Naive thymus-derived CD4-positive, alpha-beta T cell (primary cell): ENCODE data around the gene DUSP7. TPM values are rescaled to one million over a fixed set of nuclear protein-coding genes. Genes with fewer than 3 reads are reported as not detected.

Source experiments
- ATAC-seq: fragments of 150-1000 bp; cut with Tn5 transposase; 2 replicates; pipeline ENCODE4 v1.10.0; 2021; ENCODE audit warnings: mild to moderate bottlenecking, moderate library complexity
- CTCF ChIA-PET: fragments of 350-600 bp; sonication (Branson Sonifier 250); formaldehyde crosslinking; loops from one replicate; lab custom pipeline; 2021; ENCODE audit warnings: antibody characterized with exemption; lab: Charles Lee
- POLR2A ChIA-PET: fragments of 350-600 bp; sonication (Branson Sonifier 250); formaldehyde crosslinking; loops from one replicate; lab custom pipeline; 2021; ENCODE audit warnings: antibody characterized with exemption, inconsistent platforms; lab: Charles Lee
- DNase-seq, 9 donors: peaks; one replicate each; pipeline versions ENCODE4 v3.0.0 to v3.0.0-alpha.2; 2020 to 2022; ENCODE audit warnings: mixed read lengths in 1 of 9
- H3K27ac ChIP-seq: one replicate; pipeline ENCODE4 v1.7.0; 2013; ENCODE audit warnings: mild to moderate bottlenecking, low read depth, low read length, moderate library complexity
- H3K27me3 ChIP-seq, 2 donors: one replicate each; pipeline ENCODE4 v1.7.0; 2013; ENCODE audit warnings: low read length in 2 of 2, mild to moderate bottlenecking in 2 of 2, moderate library complexity in 2 of 2; ENCODE audit not compliant: control insufficient read depth in 2 of 2, insufficient read depth in 2 of 2
- H3K36me3 ChIP-seq, 3 experiments: 1 replicate in 2 of 3; 2 replicates in 1 of 3; pipeline ENCODE4 v1.7.0; 2013; ENCODE audit warnings: low read length in 3 of 3, mild to moderate bottlenecking in 3 of 3, moderate library complexity in 1 of 3; ENCODE audit not compliant: insufficient read depth in 3 of 3, control insufficient read depth in 2 of 3
- H3K4me1 ChIP-seq, 2 donors: one replicate each; pipeline ENCODE4 v1.7.0; 2013; ENCODE audit warnings: low read length in 2 of 2, mild to moderate bottlenecking in 2 of 2, moderate library complexity in 1 of 2; ENCODE audit not compliant: control insufficient read depth in 2 of 2, insufficient read depth in 2 of 2
- H3K4me3 ChIP-seq: 2 replicates; pipeline ENCODE4 v1.7.0; 2013; ENCODE audit warnings: mild to moderate bottlenecking, low read length
- H3K9me3 ChIP-seq, 3 experiments: 1 replicate in 2 of 3; 2 replicates in 1 of 3; pipeline ENCODE4 v1.7.0; 2013; ENCODE audit warnings: low read length in 3 of 3; ENCODE audit not compliant: control insufficient read depth in 2 of 3
- H3K27ac Mint-ChIP-seq, 9 donors: one replicate each; pipeline ENCODE4 v1.8.0; 2020 to 2022; ENCODE audit warnings: mixed read lengths in 9 of 9, mild to moderate bottlenecking in 8 of 9, moderate library complexity in 5 of 9, inconsistent platforms in 2 of 9
- H3K27me3 Mint-ChIP-seq, 5 donors: one replicate each; pipeline ENCODE4 v1.8.0; 2021 to 2022; ENCODE audit warnings: mixed read lengths in 5 of 5, mild to moderate bottlenecking in 1 of 5
- H3K36me3 Mint-ChIP-seq, 5 donors: one replicate each; pipeline ENCODE4 v1.8.0; 2020 to 2022; ENCODE audit warnings: mixed read lengths in 5 of 5, mild to moderate bottlenecking in 3 of 5, inconsistent platforms in 1 of 5
- H3K4me1 Mint-ChIP-seq, 7 donors: one replicate each; pipeline ENCODE4 v1.8.0; 2020 to 2022; ENCODE audit warnings: mixed read lengths in 7 of 7, mild to moderate bottlenecking in 3 of 7, inconsistent platforms in 1 of 7
- H3K4me3 Mint-ChIP-seq, 10 donors: one replicate each; pipeline ENCODE4 v1.8.0; 2020 to 2022; ENCODE audit warnings: mild to moderate bottlenecking in 10 of 10, mixed read lengths in 10 of 10, moderate library complexity in 6 of 10, inconsistent platforms in 2 of 10
- H3K9me3 Mint-ChIP-seq, 11 donors: one replicate each; pipeline ENCODE4 v1.8.0; 2020 to 2022; ENCODE audit warnings: mixed read lengths in 11 of 11, mild to moderate bottlenecking in 4 of 11, inconsistent platforms in 1 of 11, moderate library complexity in 1 of 11
- intact Hi-C, 2 donors: fragments of 100-400 bp; cut with micrococcal nuclease; formaldehyde crosslinking; loops; one replicate each; pipeline ENCODE4 v1.15.1; 2023
- polyA plus RNA-seq, 2 donors: library from polyadenylated mRNA; unstranded; fragments of 300-500 nt; fragmentation: Illumina TruSeq; gene quantifications; one replicate each; pipeline ENCODE4 v1.2.3, GENCODE V29; 2021
- total RNA-seq, 6 experiments: library from RNA in 5 of 6; stranded (reverse) in 5 of 6; gene quantifications; 1 replicate in 5 of 6; 2 replicates in 1 of 6; pipeline ENCODE4 v1.2.3 and lab custom pipeline; 2021 to 2026

DUSP7 gene
- total and polyA plus RNA-seq, 7 experiments from 2014 or later = 4.9 to 41.5 (median 18.1) TPM

DNA sequence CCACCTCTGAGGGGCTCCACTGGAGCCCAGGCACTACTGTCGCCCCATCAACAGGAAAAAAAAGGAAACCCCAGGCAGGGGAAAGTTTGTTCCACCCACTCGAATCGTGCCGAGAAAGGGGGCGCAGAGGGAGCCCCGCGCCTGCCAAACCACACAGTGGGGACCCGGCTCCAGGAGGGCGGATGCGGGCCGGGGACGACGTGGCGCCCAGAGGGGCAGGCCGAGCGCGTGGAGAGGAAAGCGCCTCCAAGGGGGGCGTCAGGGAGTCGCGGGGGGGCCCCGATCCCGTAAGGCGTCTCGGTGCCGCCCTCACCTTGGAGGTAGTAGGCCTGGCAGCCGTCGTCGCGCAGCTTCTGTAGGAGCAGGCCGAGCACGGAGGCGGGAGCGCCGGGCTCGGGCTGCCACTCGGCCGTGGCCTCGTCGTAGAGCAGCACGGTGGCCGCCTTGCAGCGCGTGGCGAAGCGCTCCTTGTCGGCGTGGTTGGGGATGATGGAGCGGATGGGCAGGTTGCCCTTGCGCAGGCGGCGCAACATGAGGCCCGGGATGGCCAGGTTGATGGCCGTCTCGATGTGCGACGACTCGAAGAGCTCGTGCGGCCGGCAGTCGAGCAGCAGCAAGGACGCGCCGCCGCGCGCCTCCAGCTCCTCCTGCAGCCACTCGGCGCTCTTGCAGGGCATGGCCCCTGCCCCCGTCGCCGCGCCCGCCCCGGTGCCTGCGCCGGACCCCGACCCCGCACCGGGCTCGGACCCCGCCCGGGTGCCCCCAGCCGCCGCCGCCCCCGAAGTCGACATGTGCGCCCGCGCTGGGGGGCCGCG lies 627 bp downstream of the DUSP7 start:
- ATAC-seq = no peak
- intact Hi-C loops = loop anchor here (2.0 to 10.0 kb wide), 20 partner anchors 89 to 1819 kb away; partner anchors contain the start of genes GNAI2 (in 2 of the 2), TEX264 (in 2 of the 2), WDR82 (in 2 of the 2) and ALAS1 (in 1 of the 2)
- Histone ChIP-seq H3K36me3 (peaks cover 0 to 11% (median 5%) of the 10 kb centered on the region in 3 experiments), H3K4me1 (peaks cover 48 to 49% of the 10 kb centered on the region in 2 donors), H3K4me3 (peak overlapping the region; percentile 77), H3K27me3 (no peaks in the 10 kb centered on the region), H3K27ac (peak overlapping the region; percentile 80), H3K9me3 (no peaks in the 10 kb centered on the region)
- POLR2A ChIA-PET = interaction anchor here (0.6 to 5.2 kb wide), 15 partner anchors 8 to 556 kb away, joined by 3 to 33 read pairs (median 4); partner anchors contain the start of genes ABHD14A, ABHD14B, ALAS1 and DCAF1
- Mint-ChIP-seq H3K4me1 (peaks cover 34 to 52% (median 40%) of the 10 kb centered on the region in 7 donors), H3K9me3 (peaks cover 0 to 3% (median 0%) of the 10 kb centered on the region in 11 donors), H3K27ac (peak overlapping the region in 8 of 9 donors; percentile 82 to 99 (median 90)), H3K4me3 (peak overlapping the region; percentile 87 to 97 (median 92)), H3K36me3 (peaks cover 0 to 24% (median 5%) of the 10 kb centered on the region in 5 donors), H3K27me3 (peaks cover 0 to 4% (median 0%) of the 10 kb centered on the region in 5 donors)
- CTCF ChIA-PET = interaction anchor here (0.9 to 6.4 kb wide), 6 partner anchors 19 to 89 kb away, joined by 3 to 70 read pairs (median 6); no protein-coding TSS in a partner anchor
- DNase-seq = peak; percentile 35 to 59 (median 55)

DNA sequence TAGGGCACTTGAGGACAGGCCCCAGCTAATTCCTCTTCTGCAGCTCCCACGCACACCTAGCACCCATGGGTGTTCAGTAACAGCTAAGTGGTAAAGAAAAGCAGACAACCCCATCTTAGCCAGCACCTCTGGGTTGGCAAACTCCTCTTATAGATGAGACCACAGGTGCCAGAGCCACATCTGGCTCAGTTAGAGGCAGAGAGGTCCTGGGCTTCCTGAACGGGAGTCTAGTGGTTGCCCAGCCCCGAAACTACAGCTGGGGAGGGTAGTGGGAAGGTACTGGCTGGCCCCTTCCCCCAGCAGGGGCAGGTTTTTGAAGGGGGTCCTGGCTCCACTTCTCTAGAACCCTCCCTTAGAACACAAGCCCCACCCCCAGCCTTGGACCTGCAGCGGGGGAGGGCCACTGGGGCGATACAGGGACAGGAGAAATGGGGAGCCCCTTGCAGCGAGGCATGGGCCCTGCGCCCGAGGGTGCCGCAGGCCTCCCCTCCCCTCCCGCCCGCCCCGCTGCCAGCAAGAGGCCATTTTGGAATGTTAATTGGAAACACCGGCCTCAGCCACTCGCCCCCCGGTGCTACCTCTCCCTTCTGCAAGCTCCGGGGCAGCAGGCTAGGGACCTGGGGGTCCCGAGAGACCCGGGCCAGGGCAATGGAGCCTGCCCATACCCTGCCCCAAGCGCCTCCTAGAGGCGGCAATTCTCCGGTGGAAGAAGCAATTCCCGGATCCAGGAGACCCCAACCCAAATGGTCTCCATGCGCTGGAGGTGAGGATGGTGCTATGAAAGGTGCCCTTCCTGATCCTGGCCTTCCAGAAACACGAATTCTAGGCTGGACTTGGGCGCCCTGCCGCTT lies 1.5 kb downstream of the DUSP7 start:
- Histone ChIP-seq H3K4me1 (peaks cover 57% of the 10 kb centered on the region in 2 donors), H3K36me3 (peaks cover 3 to 19% (median 9%) of the 10 kb centered on the region in 3 experiments), H3K9me3 (no peaks in the 10 kb centered on the region), H3K27me3 (no peaks in the 10 kb centered on the region), H3K27ac (peak overlapping the region; percentile 80), H3K4me3 (peak overlapping the region; percentile 77)
- peak in 4 of 9 donors; percentile 17 to 42 (median 20) for DNase-seq
- peaks cover 0 to 4% (median 0%) of the 10 kb centered on the region in 5 donors for H3K27me3 Mint-ChIP-seq
- no peak for ATAC-seq
- ChIA-PET POLR2A (interaction anchor here (0.9 to 5.2 kb wide), 8 partner anchors 11 to 555 kb away, joined by 3 to 33 read pairs (median 5); partner anchors contain the start of genes DCAF1, PARP3 and RPL29), CTCF (interaction anchor here (0.5 to 6.4 kb wide), 9 partner anchors 10 to 113 kb away, joined by 3 to 70 read pairs (median 4); partner anchors contain the start of genes PARP3 and RRP9)
- H3K9me3 Mint-ChIP-seq = peaks cover 0 to 3% (median 0%) of the 10 kb centered on the region in 11 donors
- peaks cover 0 to 24% (median 5%) of the 10 kb centered on the region in 5 donors for H3K36me3 Mint-ChIP-seq
- intact Hi-C loops = loop anchor here (5.0 to 10.0 kb wide), 10 partner anchors 67 to 1818 kb away; partner anchors contain the start of genes ALAS1 (in 1 of the 2), CISH (in 1 of the 2), GLT8D1 (in 1 of the 2) and GNAI2 (in 1 of the 2)
- H3K4me3 Mint-ChIP-seq = peak overlapping the region; percentile 87 to 97 (median 92)
- H3K27ac Mint-ChIP-seq = peak overlapping the region; percentile 65 to 99 (median 93)
- H3K4me1 Mint-ChIP-seq = peaks cover 38 to 60% (median 45%) of the 10 kb centered on the region in 7 donors

DNA sequence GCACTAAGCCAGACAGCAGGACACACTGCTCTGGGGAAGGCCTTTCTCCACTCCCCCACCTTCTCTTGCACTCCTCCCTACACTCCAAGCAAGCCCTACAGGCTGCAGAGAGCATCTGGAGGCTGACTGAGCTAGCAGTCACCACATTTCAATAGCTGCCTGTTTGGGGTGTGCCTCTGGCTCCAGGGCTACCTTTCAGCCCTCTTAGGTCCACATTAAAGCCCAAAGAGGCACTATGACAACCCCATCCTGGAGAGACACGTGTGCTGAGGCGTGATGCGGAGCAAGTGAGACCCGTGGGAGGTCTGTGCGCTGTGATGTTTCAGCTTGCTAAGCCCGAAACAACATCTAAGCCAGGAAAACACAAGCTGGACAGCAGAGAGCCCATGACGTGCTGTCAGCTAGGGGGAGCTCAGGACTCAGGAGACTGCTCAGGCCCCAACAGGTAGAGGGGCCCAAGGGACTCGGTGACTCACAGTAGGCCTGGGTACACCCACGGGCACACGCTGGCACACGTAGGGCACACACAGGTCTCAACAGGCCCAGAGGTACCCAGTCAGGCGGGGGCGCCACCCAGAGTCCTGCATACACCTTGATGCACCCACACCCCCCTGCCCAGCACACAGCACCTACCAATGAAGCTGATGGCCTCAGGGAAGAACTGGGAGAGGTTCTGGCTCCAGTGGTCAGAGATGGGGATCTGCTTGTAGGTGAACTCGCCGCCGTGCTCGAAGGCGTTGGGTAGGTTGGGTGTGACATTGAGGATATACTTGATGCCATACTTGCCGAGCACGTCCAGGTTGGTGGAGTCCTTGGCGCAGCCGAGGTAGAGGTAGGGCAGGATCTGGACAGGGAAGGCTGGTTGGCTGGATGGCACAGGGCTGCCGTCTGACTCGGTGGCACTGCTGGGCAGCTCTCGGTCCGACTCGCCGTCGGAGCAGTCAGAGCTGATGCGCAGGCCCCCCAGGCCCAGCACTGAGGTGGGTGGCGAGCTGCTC lies 2.8 kb downstream of the DUSP7 start:
- intact Hi-C loops = loop anchor here (2.0 to 10.0 kb wide), 6 partner anchors 17 to 1759 kb away; partner anchors contain the start of genes CISH (in 1 of the 2), GLT8D1 (in 1 of the 2), HYAL3 (in 1 of the 2) and IFRD2 (in 1 of the 2)
- DNase-seq (peak in 7 of 9 donors; percentile 24 to 41 (median 31)), ATAC-seq (no peak)
- Histone ChIP-seq H3K9me3 (no peaks in the 10 kb centered on the region), H3K27ac (peak overlapping the region; percentile 80), H3K27me3 (no peaks in the 10 kb centered on the region), H3K4me1 (peaks cover 67% of the 10 kb centered on the region in 2 donors), H3K36me3 (peaks cover 13 to 32% (median 14%) of the 10 kb centered on the region in 3 experiments), H3K4me3 (peak overlapping the region; percentile 77)
- H3K27me3 Mint-ChIP-seq = peaks cover 0 to 4% (median 0%) of the 10 kb centered on the region in 5 donors
- H3K27ac Mint-ChIP-seq = peak overlapping the region; percentile 90 to 99 (median 93)
- H3K4me3 Mint-ChIP-seq = peak overlapping the region; percentile 87 to 97 (median 92)
- peaks cover 0 to 30% (median 15%) of the 10 kb centered on the region in 5 donors for H3K36me3 Mint-ChIP-seq
- H3K4me1 Mint-ChIP-seq = peaks cover 43 to 73% (median 51%) of the 10 kb centered on the region in 7 donors
- POLR2A ChIA-PET = interaction anchor here (0.6 to 5.2 kb wide), 15 partner anchors 10 to 188 kb away, joined by 3 to 33 read pairs (median 4); partner anchors contain the start of genes ABHD14B, PARP3 and RPL29
- CTCF ChIA-PET = interaction anchor here (0.5 to 6.4 kb wide), 11 partner anchors 9 to 111 kb away, joined by 3 to 70 read pairs (median 5); partner anchors contain the start of genes PARP3 and RRP9
- H3K9me3 Mint-ChIP-seq = peaks cover 0 to 3% (median 0%) of the 10 kb centered on the region in 11 donors

DNA sequence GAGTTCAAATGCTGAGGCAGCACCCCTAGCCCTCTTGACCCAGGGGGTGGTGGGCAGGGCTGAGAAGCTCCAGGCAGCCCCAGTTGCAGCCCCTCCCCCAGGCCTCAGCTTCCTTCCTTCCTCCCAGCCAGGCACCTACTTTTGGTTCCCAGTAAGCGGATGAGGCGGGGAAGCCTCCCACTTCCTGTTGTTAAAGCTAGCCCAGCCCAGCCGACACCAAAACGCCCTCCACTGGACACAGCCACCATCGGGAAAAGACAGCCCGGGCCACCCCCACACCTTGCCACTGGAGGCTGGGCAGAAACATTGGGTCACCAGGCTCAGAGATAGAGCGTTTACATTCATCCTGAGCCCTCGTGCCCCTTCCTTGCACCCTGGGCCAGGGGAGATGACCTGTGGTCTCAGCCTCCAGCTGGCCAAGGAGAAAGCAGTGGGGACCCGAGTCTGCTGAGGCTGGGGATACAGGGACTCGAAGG lies 3.5 kb downstream of the DUSP7 start:
- Histone ChIP-seq H3K27ac (peak overlapping the region; percentile 80), H3K4me1 (peaks cover 65 to 72% of the 10 kb centered on the region in 2 donors), H3K9me3 (no peaks in the 10 kb centered on the region), H3K27me3 (no peaks in the 10 kb centered on the region), H3K4me3 (peak overlapping the region; percentile 77), H3K36me3 (peaks cover 14 to 38% (median 16%) of the 10 kb centered on the region in 3 experiments)
- intact Hi-C loops = loop anchor here (2.0 to 10.0 kb wide), 6 partner anchors 16 to 1758 kb away; partner anchors contain the start of genes CISH (in 1 of the 2), GLT8D1 (in 1 of the 2), HYAL3 (in 1 of the 2) and IFRD2 (in 1 of the 2)
- peaks cover 0 to 30% (median 15%) of the 10 kb centered on the region in 5 donors for H3K36me3 Mint-ChIP-seq
- CTCF ChIA-PET = interaction anchor here (0.8 to 6.4 kb wide), 11 partner anchors 12 to 395 kb away, joined by 3 to 70 read pairs (median 5); partner anchors contain the start of genes PARP3 and RRP9
- H3K9me3 Mint-ChIP-seq = peaks cover 0 to 3% (median 0%) of the 10 kb centered on the region in 11 donors
- POLR2A ChIA-PET = interaction anchor here (0.8 to 5.2 kb wide), 8 partner anchors 9 to 169 kb away, joined by 3 to 33 read pairs (median 6); partner anchors contain the start of genes ABHD14B and RPL29
- peak overlapping the region; percentile 87 to 97 (median 92) for H3K4me3 Mint-ChIP-seq
- H3K27me3 Mint-ChIP-seq = peaks cover 0 to 4% (median 0%) of the 10 kb centered on the region in 5 donors
- peak in 6 of 9 donors; percentile 20 to 65 (median 28) for DNase-seq
- H3K4me1 Mint-ChIP-seq = peaks cover 48 to 76% (median 56%) of the 10 kb centered on the region in 7 donors
- no peak for ATAC-seq
- peak overlapping the region; percentile 90 to 99 (median 92) for H3K27ac Mint-ChIP-seq
